Neuronal stem cell (in vitro differentiated cells): ENCODE results near the gene KCNK13.

Experiments used
- DNase-seq: peaks from one replicate; pipeline ENCODE4 v3.0.0-alpha.2; 2013; ENCODE audit warnings: low spot score
- H2AFZ ChIP-seq: one replicate; pipeline ENCODE4 v1.6.1; 2013; ENCODE audit warnings: mild to moderate bottlenecking, low read length, inconsistent platforms
- H2AK5ac ChIP-seq: 2 replicates; pipeline ENCODE4 v1.6.1; 2013; ENCODE audit warnings: low read depth, mild to moderate bottlenecking, inconsistent platforms, low read length, moderate library complexity, mixed read lengths
- H2BK120ac ChIP-seq: 2 replicates; pipeline ENCODE4 v1.6.1; 2013; ENCODE audit warnings: low read depth, mild to moderate bottlenecking, inconsistent platforms, low read length, moderate library complexity, mixed read lengths
- H2BK12ac ChIP-seq: one replicate; pipeline ENCODE4 v1.6.1; 2013; ENCODE audit warnings: low read length, inconsistent platforms
- H2BK15ac ChIP-seq: 2 replicates; pipeline ENCODE4 v1.6.1; 2013; ENCODE audit warnings: mild to moderate bottlenecking, low read length, inconsistent platforms, mixed read lengths
- H2BK5ac ChIP-seq: one replicate; pipeline ENCODE4 v1.6.1; 2013; ENCODE audit warnings: inconsistent platforms, mild to moderate bottlenecking, low read length, moderate library complexity
- H3K14ac ChIP-seq: one replicate; pipeline ENCODE4 v1.6.1; 2013; ENCODE audit warnings: low read length, inconsistent platforms
- H3K18ac ChIP-seq: 2 replicates; pipeline ENCODE4 v1.6.1; 2013; ENCODE audit warnings: low read length, inconsistent platforms
- H3K23ac ChIP-seq: 2 replicates; pipeline ENCODE4 v1.6.1; 2013; ENCODE audit warnings: low read depth, mild to moderate bottlenecking, mixed read lengths, low read length, inconsistent platforms; ENCODE audit not compliant: poor library complexity
- H3K27ac ChIP-seq: replicated peaks from 3 replicates; pipeline ENCODE4 v1.5.1; 2013; ENCODE audit warnings: low read length, inconsistent platforms
- H3K27me3 ChIP-seq, 3 experiments: 2 replicates each; pipeline ENCODE4 v1.6.1; 2013; ENCODE audit warnings: low read length in 3 of 3, mild to moderate bottlenecking in 2 of 3, inconsistent platforms in 1 of 3, low read depth in 1 of 3, mixed read lengths in 1 of 3, moderate library complexity in 1 of 3; ENCODE audit not compliant: control insufficient read depth in 3 of 3, insufficient read depth in 3 of 3
- H3K36me3 ChIP-seq, 2 donors: replicated peaks in 1 of 2; 2 replicates each; pipeline ENCODE4 v1.6.1; 2013; ENCODE audit warnings: low read length in 2 of 2; ENCODE audit not compliant: control insufficient read depth in 2 of 2, insufficient read depth in 2 of 2
- H3K4ac ChIP-seq: 2 replicates; pipeline ENCODE4 v1.6.1; 2013; ENCODE audit warnings: inconsistent platforms, mild to moderate bottlenecking, low read length, moderate library complexity
- H3K4me1 ChIP-seq, 2 donors: 1 replicate in 1 of 2; 2 replicates in 1 of 2; pipeline ENCODE4 v1.6.1; 2013; ENCODE audit warnings: low read length in 2 of 2, low read depth in 1 of 2; ENCODE audit not compliant: control insufficient read depth in 2 of 2, insufficient read depth in 1 of 2
- H3K4me2 ChIP-seq: one replicate; pipeline ENCODE4 v1.6.1; 2013; ENCODE audit warnings: mild to moderate bottlenecking, low read length, inconsistent platforms; ENCODE audit not compliant: insufficient read depth, poor library complexity, severe bottlenecking
- H3K4me3 ChIP-seq, 2 donors: 2 replicates each; pipeline ENCODE4 v1.5.1; 2013; ENCODE audit warnings: low read length in 2 of 2, mild to moderate bottlenecking in 2 of 2, inconsistent platforms in 1 of 2, moderate library complexity in 1 of 2
- H3K79me1 ChIP-seq: one replicate; pipeline ENCODE4 v1.6.1; 2013; ENCODE audit warnings: low read depth, mild to moderate bottlenecking, inconsistent platforms, low read length, moderate library complexity
- H3K9ac ChIP-seq: one replicate; pipeline ENCODE4 v1.6.1; 2013; ENCODE audit warnings: mild to moderate bottlenecking, low read depth, low read length, inconsistent platforms; ENCODE audit not compliant: poor library complexity
- H3K9me3 ChIP-seq, 2 donors: replicated peaks in 1 of 2; 2 replicates each; pipeline versions ENCODE3 to v1.6.1; 2013; ENCODE audit warnings: low read length in 2 of 2, mild to moderate bottlenecking in 2 of 2, inconsistent platforms in 1 of 2, low read depth in 1 of 2, mixed read lengths in 1 of 2, moderate library complexity in 1 of 2; ENCODE audit not compliant: control insufficient read depth in 2 of 2, insufficient read depth in 1 of 2
- H4K8ac ChIP-seq: one replicate; pipeline ENCODE4 v1.6.1; 2013; ENCODE audit warnings: low read depth, mild to moderate bottlenecking, inconsistent platforms, low read length, moderate library complexity
- H4K91ac ChIP-seq: one replicate; pipeline ENCODE4 v1.6.1; 2013; ENCODE audit warnings: low read length, low read depth, mild to moderate bottlenecking, inconsistent platforms; ENCODE audit not compliant: poor library complexity
- WGBS, 2 donors: extraction: QIAGEN DNeasy Blood & Tissue Kit; methylation state at CpG; one replicate each; pipeline ENCODE4 v1.1.7; 2013; ENCODE audit warnings: missing lambda C conversion rate in 2 of 2, mixed read lengths in 1 of 2; ENCODE audit not compliant: insufficient read length in 2 of 2, insufficient replicate concordance in 1 of 2; ENCODE audit errors: extremely low coverage in 2 of 2; 5-methylcytosine and 5-hydroxymethylcytosine counted together

Gene KCNK13

DNA sequence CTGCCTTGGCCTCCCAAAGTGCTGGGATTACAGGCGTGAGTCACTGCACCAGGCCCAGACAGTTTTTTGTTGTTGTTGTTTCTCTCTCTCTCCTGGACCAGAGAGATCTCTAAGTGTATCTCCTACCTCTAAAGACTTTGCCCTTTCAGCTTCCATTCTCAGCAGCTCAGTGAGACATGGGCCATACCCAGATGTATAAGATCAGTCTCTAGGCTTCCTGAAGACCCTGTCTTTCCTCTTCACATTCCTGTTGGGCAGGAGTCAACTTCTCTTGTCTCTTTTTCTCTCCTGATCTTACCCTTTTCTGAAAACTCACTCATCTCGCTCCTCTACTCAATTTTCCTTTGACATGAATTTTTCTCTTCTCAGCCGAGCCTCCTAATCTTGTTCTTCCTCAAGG is 42.0 kb downstream of the KCNK13 start:
- Histone ChIP-seq H3K23ac (no peak overlapping the region), H3K27me3 (peaks cover 0 to 20% (median 0%) of the 10 kb centered on the region in 3 experiments), H3K4ac (no peak overlapping the region), H2BK5ac (no peak overlapping the region), H2BK12ac (no peak overlapping the region), H2BK120ac (no peak overlapping the region), H3K4me3 (no peak overlapping the region), H3K14ac (no peak overlapping the region), H3K79me1 (no peaks in the 10 kb centered on the region), H4K8ac (no peak overlapping the region), H4K91ac (no peak overlapping the region), H2AFZ (no peak overlapping the region), H3K4me1 (no peaks in the 10 kb centered on the region), H3K9ac (no peak overlapping the region), H3K18ac (no peak overlapping the region), H3K9me3 (no peaks in the 10 kb centered on the region), H3K36me3 (no peaks in the 10 kb centered on the region), H3K4me2 (no peak overlapping the region), H2AK5ac (no peak overlapping the region), H2BK15ac (no peak overlapping the region), H3K27ac (no peak overlapping the region)
- WGBS, 2 donors = 100% methylated on average over 1 of the region's 3 CpGs
- no peak for DNase-seq

DNA sequence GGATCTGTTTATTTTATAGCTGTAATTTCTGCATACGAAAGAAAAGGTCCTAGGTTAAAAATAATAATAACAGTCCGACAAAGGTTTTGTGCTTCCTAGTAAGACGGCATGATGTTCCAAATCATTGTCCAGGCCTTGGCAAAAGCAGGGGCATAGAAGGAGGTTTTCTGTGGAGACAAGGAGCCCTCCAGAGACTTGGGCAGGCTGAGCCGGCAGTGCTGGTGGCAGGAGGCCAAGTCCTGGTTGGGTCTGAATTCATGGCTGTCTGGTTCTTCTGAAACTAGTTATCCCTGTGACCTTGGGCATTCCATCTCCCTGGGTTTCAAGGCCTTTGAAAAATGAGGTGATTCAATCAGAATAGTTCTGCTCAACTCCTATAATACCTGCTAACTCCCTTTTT is 44.0 kb downstream of the KCNK13 start:
- H3K18ac ChIP-seq = no peak overlapping the region
- no peak overlapping the region for H3K4me2 ChIP-seq
- H2BK15ac ChIP-seq = no peak overlapping the region
- WGBS, 2 donors = no CpG with 5 or more reads among the region's 4 CpGs
- no peak overlapping the region for H3K27ac ChIP-seq
- no peak overlapping the region for H3K9ac ChIP-seq
- DNase-seq = no peak
- H3K4me3 ChIP-seq = no peak overlapping the region
- no peak overlapping the region for H3K14ac ChIP-seq
- no peak overlapping the region for H2AK5ac ChIP-seq
- peaks cover 0 to 4% of the 10 kb centered on the region in 2 donors for H3K9me3 ChIP-seq
- H2BK120ac ChIP-seq = no peak overlapping the region
- no peaks in the 10 kb centered on the region for H3K4me1 ChIP-seq
- H2BK12ac ChIP-seq = no peak overlapping the region
- H3K36me3 ChIP-seq = no peaks in the 10 kb centered on the region
- no peak overlapping the region for H4K91ac ChIP-seq
- no peak overlapping the region for H3K4ac ChIP-seq
- H3K27me3 ChIP-seq = peaks cover 0 to 13% (median 0%) of the 10 kb centered on the region in 3 experiments
- no peak overlapping the region for H2BK5ac ChIP-seq
- H4K8ac ChIP-seq = no peak overlapping the region
- no peak overlapping the region for H3K23ac ChIP-seq
- no peaks in the 10 kb centered on the region for H3K79me1 ChIP-seq
- H2AFZ ChIP-seq = no peak overlapping the region

DNA sequence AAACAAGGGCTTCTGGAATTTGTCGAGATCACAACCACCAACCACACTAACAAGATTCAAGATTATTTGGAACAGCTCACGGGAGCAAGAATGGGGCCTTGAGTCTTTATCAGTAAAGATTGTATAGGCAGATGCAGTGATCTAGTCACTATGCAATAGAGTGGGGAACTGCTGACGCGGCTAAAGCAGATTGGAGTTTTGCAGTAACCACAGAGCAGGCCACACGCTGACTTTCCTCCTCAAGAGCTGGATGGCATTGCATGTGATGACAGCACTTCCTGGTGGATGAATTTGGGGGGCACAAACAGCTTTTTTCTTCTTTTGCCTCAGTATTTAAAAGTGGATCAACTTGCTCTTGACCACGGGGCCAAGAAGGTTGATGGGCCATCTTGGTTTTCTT is 46.0 kb downstream of the KCNK13 start:
- Histone ChIP-seq H3K14ac (no peak overlapping the region), H4K91ac (no peak overlapping the region), H2AFZ (no peak overlapping the region), H2BK120ac (no peak overlapping the region), H2AK5ac (no peak overlapping the region), H2BK15ac (no peak overlapping the region), H3K79me1 (no peaks in the 10 kb centered on the region), H3K4me2 (no peak overlapping the region), H3K4me3 (no peak overlapping the region), H3K27me3 (peaks cover 0 to 18% (median 0%) of the 10 kb centered on the region in 3 experiments), H3K9me3 (peaks cover 0 to 4% of the 10 kb centered on the region in 2 donors), H2BK5ac (no peak overlapping the region), H3K27ac (no peak overlapping the region), H2BK12ac (no peak overlapping the region), H4K8ac (no peak overlapping the region), H3K4me1 (peaks cover 0 to 2% of the 10 kb centered on the region in 2 donors), H3K9ac (no peak overlapping the region), H3K36me3 (no peaks in the 10 kb centered on the region), H3K23ac (no peak overlapping the region), H3K4ac (no peak overlapping the region), H3K18ac (no peak overlapping the region)
- no peak for DNase-seq
- no CpG with 5 or more reads among the region's 6 CpGs for WGBS, 2 donors

DNA sequence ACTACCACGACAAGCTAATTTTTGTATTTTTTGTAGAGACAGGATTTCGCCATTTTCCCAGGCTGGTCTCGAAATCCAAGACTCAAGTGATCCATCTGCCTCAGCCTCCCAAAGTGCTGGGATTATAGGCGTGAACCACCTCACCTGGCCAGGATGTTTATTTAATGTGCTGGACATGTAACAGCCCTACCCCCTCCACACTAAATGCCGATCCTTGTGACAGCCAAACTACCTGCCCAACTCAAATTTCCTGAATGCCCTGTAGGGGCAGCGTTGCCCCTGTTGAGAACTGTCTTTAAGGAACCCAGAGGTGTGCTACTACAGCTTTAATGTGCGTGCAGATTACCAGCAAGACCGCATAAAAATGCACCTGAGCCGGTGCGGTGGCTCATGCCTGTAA is 48.1 kb downstream of the KCNK13 start:
- Histone ChIP-seq H3K14ac (no peak overlapping the region), H3K4me2 (no peak overlapping the region), H4K91ac (no peak overlapping the region), H3K9me3 (peaks cover 0 to 4% of the 10 kb centered on the region in 2 donors), H3K18ac (no peak overlapping the region), H2AFZ (no peak overlapping the region), H2BK12ac (no peak overlapping the region), H2BK5ac (no peak overlapping the region), H2BK120ac (no peak overlapping the region), H3K9ac (no peak overlapping the region), H3K23ac (no peak overlapping the region), H3K27ac (no peak overlapping the region), H3K4me3 (no peak overlapping the region), H2AK5ac (no peak overlapping the region), H3K27me3 (peaks cover 0 to 21% (median 0%) of the 10 kb centered on the region in 3 experiments), H2BK15ac (no peak overlapping the region), H4K8ac (no peak overlapping the region), H3K36me3 (no peaks in the 10 kb centered on the region), H3K79me1 (no peaks in the 10 kb centered on the region), H3K4me1 (peaks cover 0 to 2% of the 10 kb centered on the region in 2 donors), H3K4ac (no peak overlapping the region)
- no CpG with 5 or more reads among the region's 10 CpGs for WGBS, 2 donors
- no peak for DNase-seq
